Prostate gland (tissue), 2 donors: ENCODE data around the gene CLEC3A. TPM values are rescaled to one million over a fixed set of nuclear protein-coding genes. Genes with fewer than 3 reads are reported as not detected.
A peak's percentile ranks its signal among the peaks of the same experiment; 100 is the strongest.

Source experiments
- DNase-seq: peaks from one replicate; pipeline ENCODE4 v3.0.0-alpha.2; 2019; ENCODE audit warnings: low spot score
- H3K27ac ChIP-seq, 2 donors: fragments of 200-600 bp; sonication (generic); 2 replicates each; pipeline ENCODE4 v1.5.1; 2017 to 2019
- H3K27me3 ChIP-seq: fragments of 200-600 bp; sonication (generic); replicated peaks from 2 replicates; pipeline ENCODE4 v1.5.1; 2019; ENCODE audit not compliant: insufficient read depth
- H3K36me3 ChIP-seq, 2 donors: fragments of 200-600 bp; sonication (generic); 1 replicate in 1 of 2; 2 replicates in 1 of 2; pipeline versions ENCODE4 v1.5.1 to v1.8.1; 2017 to 2019
- H3K4me1 ChIP-seq: fragments of 200-600 bp; sonication (generic); replicated peaks from 2 replicates; pipeline ENCODE4 v1.5.1; 2019
- H3K4me3 ChIP-seq, 2 donors: fragments of 200-600 bp; sonication (generic); 2 replicates each; pipeline ENCODE4 v1.5.1; 2017 to 2019
- H3K9me3 ChIP-seq: fragments of 200-600 bp; sonication (generic); 2 replicates; pipeline ENCODE4 v1.5.1; 2017
- CTCF ChIP-seq, 4 experiments: fragments of 200-600 bp in 2 of 4; fragments of 450-650 bp in 2 of 4; sonication (generic) in 2 of 4; IDR thresholded peaks; 1 replicate in 3 of 4; 2 replicates in 1 of 4; pipeline ENCODE4 v1.5.1; 2016 to 2019; ENCODE audit warnings: antibody characterized with exemption in 4 of 4, mild to moderate bottlenecking in 2 of 4, moderate library complexity in 2 of 4
- POLR2A ChIP-seq: fragments of 450-650 bp; IDR thresholded peaks from one replicate; pipeline ENCODE4 v1.6.1; 2016; ENCODE audit warnings: antibody characterized with exemption, mild to moderate bottlenecking
- POLR2AphosphoS5 ChIP-seq: sonication (generic); formaldehyde crosslinking; IDR thresholded peaks from one replicate; pipeline ENCODE4 v1.6.1; 2017; ENCODE audit warnings: antibody characterized with exemption
- WGBS: methylation state at CpG from one replicate; pipeline ENCODE4 v1.1.5; 2018; 5-methylcytosine and 5-hydroxymethylcytosine counted together
- intact Hi-C: fragments of 100-400 bp; cut with DNase I; formaldehyde crosslinking; loops from one replicate; pipeline ENCODE4 v1.14.2; 2022
- total RNA-seq, 2 donors: library from RNA; depleted of rRNA; stranded (reverse); fragments of >200 nt; gene quantifications; one replicate each; pipeline ENCODE4 v1.1.0, GENCODE V29; 2016

CLEC3A gene
- total RNA-seq, 2 donors from 2014 or later, result 0.51 to 5.5 TPM

GRCh38 chr16:78028018-78028417 is 5.7 kb downstream of the CLEC3A start:
- H3K27me3 ChIP-seq, result no peaks in the 10 kb centered on the region
- 49% methylated on average over 3 of the region's 3 CpGs for WGBS
- TF ChIP-seq POLR2A, result no peak
- TF ChIP-seq POLR2AphosphoS5, result no peak
- no peak for TF ChIP-seq CTCF (IDR thresholded peaks at IDR 0.05)
- DNase-seq, result no peak
- H3K4me1 ChIP-seq, result no peaks in the 10 kb centered on the region
- no peak overlapping the region for H3K27ac ChIP-seq
- intact Hi-C loops, result no loop called here
- no peaks in the 10 kb centered on the region for H3K9me3 ChIP-seq
- no peak overlapping the region for H3K4me3 ChIP-seq
- H3K36me3 ChIP-seq, result no peaks in the 10 kb centered on the region

- Histone ChIP-seq H3K27ac (no peak overlapping the region), H3K4me1 (no peaks in the 10 kb centered on the region), H3K4me3 (no peak overlapping the region), H3K9me3 (no peaks in the 10 kb centered on the region), H3K27me3 (no peaks in the 10 kb centered on the region), H3K36me3 (no peaks in the 10 kb centered on the region)
- TF ChIP-seq POLR2A (no peak), CTCF (IDR thresholded peaks at IDR 0.05) (no peak), POLR2AphosphoS5 (no peak)
- DNase-seq, result peak; percentile 21
- intact Hi-C loops, result no loop called here
- WGBS, result 49% methylated on average over 2 of the region's 2 CpGs
Observed at GRCh38 chr16:78034530-78034929, 12.2 kb downstream of the CLEC3A start.

- no peaks in the 10 kb centered on the region for H3K27me3 ChIP-seq
- intact Hi-C loops, result no loop called here
- WGBS, result 45% methylated on average over 2 of the region's 2 CpGs
- H3K4me3 ChIP-seq, result no peak overlapping the region
- H3K9me3 ChIP-seq, result no peaks in the 10 kb centered on the region
- no peak for DNase-seq
- H3K27ac ChIP-seq, result no peak overlapping the region
- H3K36me3 ChIP-seq, result no peaks in the 10 kb centered on the region
- TF ChIP-seq POLR2A (no peak), POLR2AphosphoS5 (no peak), CTCF (IDR thresholded peaks at IDR 0.05) (no peak)
- H3K4me1 ChIP-seq, result no peaks in the 10 kb centered on the region
Observed at GRCh38 chr16:78035012-78035411, 12.7 kb downstream of the CLEC3A start.

GRCh38 chr16:78040396-78040795 is 18.0 kb downstream of the CLEC3A start:
- no peak overlapping the region for H3K27ac ChIP-seq
- H3K36me3 ChIP-seq, result no peaks in the 10 kb centered on the region
- intact Hi-C loops, result no loop called here
- no peaks in the 10 kb centered on the region for H3K27me3 ChIP-seq
- DNase-seq, result no peak
- H3K4me1 ChIP-seq, result no peaks in the 10 kb centered on the region
- no peaks in the 10 kb centered on the region for H3K9me3 ChIP-seq
- no peak overlapping the region for H3K4me3 ChIP-seq
- TF ChIP-seq POLR2A (no peak), POLR2AphosphoS5 (no peak), CTCF (IDR thresholded peaks at IDR 0.05) (no peak)

- no peak overlapping the region for H3K4me3 ChIP-seq
- H3K27ac ChIP-seq, result no peak overlapping the region
- H3K36me3 ChIP-seq, result no peaks in the 10 kb centered on the region
- no peaks in the 10 kb centered on the region for H3K9me3 ChIP-seq
- no peak for TF ChIP-seq CTCF (IDR thresholded peaks at IDR 0.05)
- TF ChIP-seq POLR2A, result no peak
- peak; percentile 14 for TF ChIP-seq POLR2AphosphoS5
- no peaks in the 10 kb centered on the region for H3K4me1 ChIP-seq
- H3K27me3 ChIP-seq, result no peaks in the 10 kb centered on the region
- 14% methylated on average over 35 of the region's 45 CpGs for WGBS
- peak; percentile 47 for DNase-seq
- intact Hi-C loops, result no loop called here
Observed at GRCh38 chr16:78045865-78046581, 23.7 kb downstream of the CLEC3A start.
